Tibial nerve (tissue), 4 donors: ENCODE results near the gene CCDC186.

Experiments
- CTCF ChIP-seq, 5 experiments: fragments of 200-600 bp in 3 of 5; fragments of 450-650 bp in 2 of 5; sonication (generic) in 3 of 5; IDR thresholded peaks; one replicate each; pipeline ENCODE4 v1.5.1; 2016 to 2019; ENCODE audit warnings: antibody characterized with exemption in 5 of 5, mild to moderate bottlenecking in 3 of 5, moderate library complexity in 2 of 5
- EP300 ChIP-seq, 2 donors: sonication (generic); formaldehyde crosslinking; IDR thresholded peaks; one replicate each; pipeline ENCODE4 v1.6.1; 2017; ENCODE audit warnings: antibody characterized with exemption in 2 of 2, mild to moderate bottlenecking in 1 of 2
- POLR2A ChIP-seq, 2 donors: fragments of 450-650 bp; IDR thresholded peaks; one replicate each; pipeline ENCODE4 v1.6.1; 2017; ENCODE audit warnings: antibody characterized with exemption in 2 of 2, mild to moderate bottlenecking in 2 of 2, moderate library complexity in 2 of 2

- TF ChIP-seq CTCF (IDR thresholded peaks at IDR 0.05) (no peak), POLR2A (IDR thresholded peaks at IDR 0.05) (no peak), EP300 (IDR thresholded peaks at IDR 0.05) (no peak)
These were observed 22.5 kb downstream of the CCDC186 start for GRCh38 chr10:114151486-114151885.
